Testis (tissue), 3 donors: ENCODE measurements around the gene DERL3. TPM values are rescaled to one million over a fixed set of nuclear protein-coding genes. Genes with fewer than 3 reads are reported as not detected.
"Not testable (repeated sequence)": the region's sequence is repeated elsewhere in the genome, so short reads cannot be mapped to it uniquely, and the experiment has no call there.

Source experiments
- DNase-seq: peaks from one replicate; pipeline ENCODE4 v3.0.0-alpha.2; 2019
- H3K27ac ChIP-seq, 2 donors: fragments of 200-600 bp; sonication (generic); one replicate each; pipeline ENCODE4 v1.5.1; 2019
- H3K27me3 ChIP-seq: fragments of 200-600 bp; sonication (generic); one replicate; pipeline ENCODE4 v1.5.1; 2019
- H3K36me3 ChIP-seq: fragments of 200-600 bp; sonication (generic); one replicate; pipeline ENCODE4 v1.5.1; 2017; ENCODE audit warnings: low read depth; ENCODE audit errors: missing control alignments
- H3K4me1 ChIP-seq: fragments of 200-600 bp; sonication (generic); one replicate; pipeline ENCODE4 v1.5.1; 2019
- H3K4me3 ChIP-seq, 2 donors: fragments of 200-600 bp; sonication (generic); one replicate each; pipeline ENCODE4 v1.5.1; 2017 to 2019
- H3K9me3 ChIP-seq: fragments of 200-600 bp; sonication (generic); one replicate; pipeline ENCODE4 v1.5.1; 2017
- CTCF ChIP-seq, 3 experiments: fragments of 450-650 bp in 2 of 3; fragments of 200-600 bp in 1 of 3; sonication (generic) in 1 of 3; IDR thresholded peaks; one replicate each; pipeline ENCODE4 v1.5.1; 2016 to 2019; ENCODE audit warnings: antibody characterized with exemption in 3 of 3, mild to moderate bottlenecking in 2 of 3, moderate library complexity in 1 of 3
- POLR2A ChIP-seq: fragments of 450-650 bp; IDR thresholded peaks from one replicate; pipeline ENCODE4 v1.6.1; 2017; ENCODE audit warnings: antibody characterized with exemption, mild to moderate bottlenecking, moderate library complexity
- WGBS, 2 donors: methylation state at CpG; one replicate each; pipeline ENCODE4 v1.1.5; 2018; 5-methylcytosine and 5-hydroxymethylcytosine counted together
- intact Hi-C: fragments of 100-400 bp; cut with DNase I; formaldehyde crosslinking; loops from one replicate; pipeline ENCODE4 v1.15.1; 2023; ENCODE audit warnings: low total_unique reads
- polyA plus RNA-seq: library from polyadenylated mRNA; stranded (reverse); fragments of 350-450 nt; fragmentation: Illumina TruSeq; extraction: RNeasy Lipid Tissue Mini Kit (QIAGEN cat#74804); gene quantifications from one replicate; pipeline ENCODE4 v1.2.3, GENCODE V29; 2014; ENCODE audit warnings: low read depth, low replicate concordance; ENCODE audit not compliant: insufficient read depth
- total RNA-seq, 2 donors: library from RNA; depleted of rRNA; stranded (reverse); fragments of >200 nt; gene quantifications; one replicate each; pipeline ENCODE4 v1.2.3, GENCODE V29; 2016

DERL3 gene
- total and polyA plus RNA-seq, 3 donors from 2014 or later = 14.9 to 48.7 (median 16.2) TPM

GRCh38 chr22:23862103-23862502 is 23.3 kb upstream of the DERL3 start:
- H3K4me1 ChIP-seq = peaks cover 7% of the 10 kb centered on the region
- 69 to 87% methylated on average over 3 of the region's 3 CpGs for WGBS, 2 donors
- peak; percentile 63 for DNase-seq
- H3K4me3 ChIP-seq = no peak overlapping the region
- H3K27me3 ChIP-seq = no peaks in the 10 kb centered on the region
- H3K36me3 ChIP-seq = no peaks in the 10 kb centered on the region
- H3K27ac ChIP-seq = no peak overlapping the region
- no peak for TF ChIP-seq POLR2A
- peak; percentile 6 to 38 (median 11) for TF ChIP-seq CTCF (IDR thresholded peaks at IDR 0.05)
- no peaks in the 10 kb centered on the region for H3K9me3 ChIP-seq
- intact Hi-C loops = no loop called here

GRCh38 chr22:23860187-23860586 is 21.4 kb upstream of the DERL3 start:
- H3K4me1 ChIP-seq = peaks cover 12% of the 10 kb centered on the region
- intact Hi-C loops, H3K36me3 ChIP-seq, H3K27me3 ChIP-seq, H3K4me3 ChIP-seq, DNase-seq, H3K27ac ChIP-seq, H3K9me3 ChIP-seq: not testable (repeated sequence)
- WGBS, 2 donors = 90% methylated on average over 8 of the region's 8 CpGs

GRCh38 chr22:23859201-23859600 is 20.4 kb upstream of the DERL3 start:
- no peaks in the 10 kb centered on the region for H3K9me3 ChIP-seq
- WGBS, 2 donors = 100% methylated on average over 4 of the region's 4 CpGs
- no peak for TF ChIP-seq POLR2A
- TF ChIP-seq CTCF (IDR thresholded peaks at IDR 0.05) = no peak
- peaks cover 12% of the 10 kb centered on the region for H3K4me1 ChIP-seq
- no peaks in the 10 kb centered on the region for H3K36me3 ChIP-seq
- H3K27ac ChIP-seq = no peak overlapping the region
- H3K27me3 ChIP-seq = no peaks in the 10 kb centered on the region
- no peak for DNase-seq
- no peak overlapping the region for H3K4me3 ChIP-seq
- intact Hi-C loops = no loop called here

- no peak for TF ChIP-seq CTCF (IDR thresholded peaks at IDR 0.05)
- H3K4me3 ChIP-seq = peak overlapping the region; percentile 72 to 74
- no peaks in the 10 kb centered on the region for H3K27me3 ChIP-seq
- H3K27ac ChIP-seq = peak overlapping the region in 1 of 2 donors; percentile 93
- H3K9me3 ChIP-seq = no peaks in the 10 kb centered on the region
- H3K4me1 ChIP-seq = peaks cover 12% of the 10 kb centered on the region
- intact Hi-C loops = no loop called here
- WGBS, 2 donors = 34 to 58% methylated on average over 7 of the region's 7 CpGs
- H3K36me3 ChIP-seq = no peaks in the 10 kb centered on the region
- DNase-seq = no peak
Observed at GRCh38 chr22:23858484-23858815, 19.6 kb upstream of the DERL3 start.

- Histone ChIP-seq H3K36me3 (no peaks in the 10 kb centered on the region), H3K4me3 (peak within 1 kb of the TSS; percentile 72 to 74), H3K27ac (peak within 1 kb of the TSS; percentile 91 to 93), H3K27me3 (no peaks in the 10 kb centered on the region), H3K4me1 (peaks cover 12% of the 10 kb centered on the region), H3K9me3 (no peaks in the 10 kb centered on the region)
- TF ChIP-seq CTCF (IDR thresholded peaks at IDR 0.05) (peak in 2 of 3 experiments; percentile 18 to 42), POLR2A (no peak)
- intact Hi-C loops = no loop called here
- 1% methylated on average over 50 to 57 of the region's 60 CpGs for WGBS, 2 donors
- peak; percentile 97 for DNase-seq
Observed at GRCh38 chr22:23857606-23858483, 19.0 kb upstream of the DERL3 start, which contains the start of gene SLC2A11. Gene SLC2A11 (plus strand): TSS chr22:23857875. CDS start chr22:23858000, 125 bp downstream.
